Colon (tissue), 2 donors: ENCODE data around the gene NAA20.

ENCODE experiments used
- FAIRE-seq: peaks from 2 replicates; lab custom pipeline; 2012; peaks lifted over from hg19 to GRCh38; lab: Jason Lieb, UNC
- donor health status: control.
- donor health status: control.

Gene NAA20

GRCh38 chr20:20076297-20077065, 59.3 kb downstream of the NAA20 start:
- no peak for FAIRE-seq

GRCh38 chr20:20078041-20078440, 60.9 kb downstream of the NAA20 start:
- no peak for FAIRE-seq

- FAIRE-seq = no peak
These were observed 62.1 kb downstream of the NAA20 start for GRCh38 chr20:20079102-20079784.
